Fibroblast of lung (primary cell): Measurements from ENCODE around the gene GLIS1.

Experiments used
- CTCF ChIP-seq, 2 donors: IDR thresholded peaks in 1 of 2; conservative IDR thresholded peaks in 1 of 2; 1 replicate in 1 of 2; 2 replicates in 1 of 2; pipeline ENCODE4 v1.5.1; 2011 to 2012; ENCODE audit warnings: low read length in 2 of 2, control low read depth in 1 of 2, inconsistent platforms in 1 of 2, low read depth in 1 of 2, mild to moderate bottlenecking in 1 of 2
- EZH2 ChIP-seq: IDR thresholded peaks from 2 replicates; pipeline ENCODE4 v1.5.1; 2012; ENCODE audit warnings: low read length, control low read depth, mild to moderate bottlenecking; ENCODE audit errors: missing control alignments

GRCh38 chr1:53508056-53508990 lies 230.6 kb downstream of the GLIS1 start:
- no peak for TF ChIP-seq CTCF (conservative IDR thresholded peaks at IDR 0.05 in 1 of 2, IDR thresholded peaks at IDR 0.05 in 1 of 2; ENCODE audit: low read depth in 1 of 2, low read length in 2 of 2)
- no peak for TF ChIP-seq EZH2
